Measurements from ENCODE around the gene NPR2. TPM values are rescaled to one million over a fixed set of nuclear protein-coding genes. Genes with fewer than 3 reads are reported as not detected.

The NPR2 gene
- total RNA-seq, 1 donor from 2014 or later = 7.9 TPM

- TF ChIP-seq CTCF (IDR thresholded peaks at IDR 0.05; ENCODE audit: insufficient read depth, low read length, severe bottlenecking) = no peak
- Histone ChIP-seq H3K27me3 (ENCODE audit: control insufficient read depth, insufficient read depth, low read length) (no peaks in the 10 kb centered on the region), H3K4me3 (ENCODE audit: low read depth, low read length) (no peak overlapping the region), H3K36me3 (ENCODE audit: control insufficient read depth, insufficient read depth, low read length) (no peaks in the 10 kb centered on the region)
- FAIRE-seq (no peak), DNase-seq (ENCODE audit: low read depth) (no peak)
Observed at GRCh38 chr9:35774907-35775635, 16.3 kb upstream of the NPR2 start.

GRCh38 chr9:35776018-35776417 lies 15.4 kb upstream of the NPR2 start:
- no peak overlapping the region for H3K4me3 ChIP-seq (ENCODE audit: low read depth, low read length)
- DNase-seq (ENCODE audit: low read depth) (no peak), FAIRE-seq (no peak)
- H3K27me3 ChIP-seq (ENCODE audit: control insufficient read depth, insufficient read depth, low read length) = no peaks in the 10 kb centered on the region
- no peaks in the 10 kb centered on the region for H3K36me3 ChIP-seq (ENCODE audit: control insufficient read depth, insufficient read depth, low read length)
- no peak for TF ChIP-seq CTCF (IDR thresholded peaks at IDR 0.05; ENCODE audit: insufficient read depth, low read length, severe bottlenecking)

- Histone ChIP-seq H3K4me3 (ENCODE audit: low read depth, low read length) (no peak overlapping the region), H3K27me3 (ENCODE audit: control insufficient read depth, insufficient read depth, low read length) (no peaks in the 10 kb centered on the region), H3K36me3 (ENCODE audit: control insufficient read depth, insufficient read depth, low read length) (no peaks in the 10 kb centered on the region)
- FAIRE-seq (no peak), DNase-seq (ENCODE audit: low read depth) (no peak)
- no peak for TF ChIP-seq CTCF (IDR thresholded peaks at IDR 0.05; ENCODE audit: insufficient read depth, low read length, severe bottlenecking)
Observed at GRCh38 chr9:35778496-35778895, 12.9 kb upstream of the NPR2 start.

- Histone ChIP-seq H3K36me3 (ENCODE audit: control insufficient read depth, insufficient read depth, low read length) (no peaks in the 10 kb centered on the region), H3K27me3 (ENCODE audit: control insufficient read depth, insufficient read depth, low read length) (no peaks in the 10 kb centered on the region), H3K4me3 (ENCODE audit: low read depth, low read length) (no peak overlapping the region)
- DNase-seq (ENCODE audit: low read depth) (no peak), FAIRE-seq (no peak)
- TF ChIP-seq CTCF (IDR thresholded peaks at IDR 0.05; ENCODE audit: insufficient read depth, low read length, severe bottlenecking) = no peak
Observed at GRCh38 chr9:35781066-35781465, 10.3 kb upstream of the NPR2 start.

GRCh38 chr9:35783418-35783817 lies 8.0 kb upstream of the NPR2 start:
- DNase-seq (ENCODE audit: low read depth) (no peak), FAIRE-seq (no peak)
- no peak for TF ChIP-seq CTCF (IDR thresholded peaks at IDR 0.05; ENCODE audit: insufficient read depth, low read length, severe bottlenecking)
- Histone ChIP-seq H3K4me3 (ENCODE audit: low read depth, low read length) (no peak overlapping the region), H3K27me3 (ENCODE audit: control insufficient read depth, insufficient read depth, low read length) (no peaks in the 10 kb centered on the region), H3K36me3 (ENCODE audit: control insufficient read depth, insufficient read depth, low read length) (no peaks in the 10 kb centered on the region)

- FAIRE-seq (no peak), DNase-seq (ENCODE audit: low read depth) (no peak)
- Histone ChIP-seq H3K36me3 (ENCODE audit: control insufficient read depth, insufficient read depth, low read length) (no peaks in the 10 kb centered on the region), H3K4me3 (ENCODE audit: low read depth, low read length) (no peak overlapping the region), H3K27me3 (ENCODE audit: control insufficient read depth, insufficient read depth, low read length) (no peaks in the 10 kb centered on the region)
- no peak for TF ChIP-seq CTCF (IDR thresholded peaks at IDR 0.05; ENCODE audit: insufficient read depth, low read length, severe bottlenecking)
Observed at GRCh38 chr9:35789541-35789940, 1.9 kb upstream of the NPR2 start.
